ENCODE measurements around the gene ZNF491.
"Not testable (repeated sequence)": the region's sequence is repeated elsewhere in the genome, so short reads cannot be mapped to it uniquely, and the experiment has no call there.

DNA sequence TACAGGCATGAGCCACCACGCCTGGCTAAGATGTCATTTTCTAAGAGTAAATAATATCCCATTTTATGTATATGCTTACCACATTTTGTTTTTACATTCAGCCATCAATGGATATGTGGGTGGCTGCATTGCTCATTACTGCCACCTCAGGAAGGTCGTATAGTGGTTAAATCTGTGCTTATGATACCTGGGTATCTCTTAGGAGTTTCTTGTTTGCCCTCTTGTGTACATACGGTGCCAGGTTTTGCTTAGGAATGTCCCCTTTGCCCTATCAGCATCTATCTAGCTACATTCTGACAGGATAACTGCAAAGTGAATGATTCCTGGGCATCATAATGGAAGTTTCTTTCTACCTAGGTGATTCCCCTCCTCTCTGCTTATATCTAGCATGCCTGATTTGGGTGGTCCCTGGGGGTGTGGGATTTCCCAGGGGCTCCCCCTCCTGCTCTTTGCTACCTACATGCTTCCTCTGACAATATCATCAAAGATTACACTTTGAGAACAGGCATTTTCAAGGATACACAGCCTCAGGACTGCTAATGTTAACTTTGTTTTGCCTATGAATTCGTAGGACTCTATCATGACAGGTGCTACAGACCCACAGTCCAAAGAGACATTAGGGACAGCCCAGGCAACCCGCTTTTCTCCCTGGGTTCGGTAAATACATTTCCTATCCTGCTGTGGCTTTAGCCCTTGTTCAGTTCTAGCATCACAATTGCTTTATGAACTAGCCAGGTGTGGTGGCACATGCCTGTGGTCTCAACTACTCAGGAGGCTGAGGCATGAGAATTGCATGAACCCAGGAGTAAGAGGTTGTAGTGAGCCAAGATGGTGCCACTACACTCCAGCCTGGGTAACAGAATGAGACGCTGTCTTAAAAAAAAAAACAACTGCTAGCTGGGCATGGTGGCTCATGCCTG lies 30.9 kb downstream of the ZNF491 start:
- TF ChIP-seq, protein P1, sequence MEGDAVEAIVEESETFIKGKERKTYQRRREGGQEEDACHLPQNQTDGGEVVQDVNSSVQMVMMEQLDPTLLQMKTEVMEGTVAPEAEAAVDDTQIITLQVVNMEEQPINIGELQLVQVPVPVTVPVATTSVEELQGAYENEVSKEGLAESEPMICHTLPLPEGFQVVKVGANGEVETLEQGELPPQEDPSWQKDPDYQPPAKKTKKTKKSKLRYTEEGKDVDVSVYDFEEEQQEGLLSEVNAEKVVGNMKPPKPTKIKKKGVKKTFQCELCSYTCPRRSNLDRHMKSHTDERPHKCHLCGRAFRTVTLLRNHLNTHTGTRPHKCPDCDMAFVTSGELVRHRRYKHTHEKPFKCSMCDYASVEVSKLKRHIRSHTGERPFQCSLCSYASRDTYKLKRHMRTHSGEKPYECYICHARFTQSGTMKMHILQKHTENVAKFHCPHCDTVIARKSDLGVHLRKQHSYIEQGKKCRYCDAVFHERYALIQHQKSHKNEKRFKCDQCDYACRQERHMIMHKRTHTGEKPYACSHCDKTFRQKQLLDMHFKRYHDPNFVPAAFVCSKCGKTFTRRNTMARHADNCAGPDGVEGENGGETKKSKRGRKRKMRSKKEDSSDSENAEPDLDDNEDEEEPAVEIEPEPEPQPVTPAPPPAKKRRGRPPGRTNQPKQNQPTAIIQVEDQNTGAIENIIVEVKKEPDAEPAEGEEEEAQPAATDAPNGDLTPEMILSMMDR (conservative IDR thresholded peaks at IDR 0.05; ENCODE audit: low read length) = peak; percentile 25; the same call in 1 of the 2 replicates
- TF ChIP-seq EZH2phosphoT487 (IDR thresholded peaks at IDR 0.05; ENCODE audit: borderline replicate concordance) = not testable (repeated sequence)
